GM18870 (cell line): ENCODE results near the gene TMOD1.

ENCODE experiments used
- ATAC-seq: cut with Tn5 transposase; IDR thresholded peaks from one replicate; pipeline ENCODE4 v1.9.1; 2021; ENCODE audit warnings: moderate library complexity; ENCODE audit not compliant: unreplicated experiment

TMOD1 gene

DNA sequence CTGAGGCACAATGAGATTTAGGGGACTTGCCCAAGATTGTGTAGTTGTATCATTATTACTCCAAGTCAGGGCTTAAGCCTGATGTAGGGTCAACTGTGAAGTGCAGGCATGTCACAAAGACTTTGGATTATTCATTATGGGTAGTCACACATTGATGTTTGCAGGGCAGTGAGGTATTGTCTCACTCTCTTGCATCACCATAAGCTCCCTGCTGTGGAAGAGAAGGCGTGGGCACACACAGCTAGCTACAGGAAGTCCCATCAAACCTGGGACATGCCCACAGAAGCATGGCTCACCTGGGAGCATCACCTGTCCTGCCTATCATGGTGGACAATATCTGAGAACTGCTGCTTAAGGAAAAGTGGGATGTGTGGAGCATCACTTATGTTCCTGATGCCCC, 42.1 kb downstream of the TMOD1 start:
- ATAC-seq: no peak

GRCh38 chr9:97545486-97545885, 44.0 kb downstream of the TMOD1 start:
- ATAC-seq: no peak

GRCh38 chr9:97547098-97547829, 45.8 kb downstream of the TMOD1 start:
- no peak for ATAC-seq

GRCh38 chr9:97548379-97548778, 46.9 kb downstream of the TMOD1 start:
- no peak for ATAC-seq

GRCh38 chr9:97548819-97549540, 47.5 kb downstream of the TMOD1 start:
- no peak for ATAC-seq

GRCh38 chr9:97550386-97550785, 48.9 kb downstream of the TMOD1 start:
- ATAC-seq: no peak

DNA sequence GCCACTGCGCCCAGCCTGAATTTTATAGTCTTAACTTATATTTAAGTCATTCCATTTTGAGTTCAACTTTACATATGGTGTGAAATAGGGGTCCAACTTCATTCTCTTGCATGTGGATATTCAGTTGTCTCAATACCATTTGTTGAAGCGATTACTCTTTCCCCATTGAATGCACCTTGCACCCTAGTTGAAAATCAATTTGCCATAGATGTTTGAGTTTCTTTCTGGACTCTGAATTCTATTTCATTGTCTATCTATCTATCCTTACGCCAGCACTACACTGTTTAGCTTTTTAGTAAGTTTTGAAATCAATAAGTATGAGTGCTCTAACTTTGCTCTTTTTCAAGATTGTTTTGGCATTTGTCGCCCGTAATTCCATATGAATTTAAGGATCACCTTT, 49.8 kb downstream of the TMOD1 start:
- ATAC-seq: no peak

DNA sequence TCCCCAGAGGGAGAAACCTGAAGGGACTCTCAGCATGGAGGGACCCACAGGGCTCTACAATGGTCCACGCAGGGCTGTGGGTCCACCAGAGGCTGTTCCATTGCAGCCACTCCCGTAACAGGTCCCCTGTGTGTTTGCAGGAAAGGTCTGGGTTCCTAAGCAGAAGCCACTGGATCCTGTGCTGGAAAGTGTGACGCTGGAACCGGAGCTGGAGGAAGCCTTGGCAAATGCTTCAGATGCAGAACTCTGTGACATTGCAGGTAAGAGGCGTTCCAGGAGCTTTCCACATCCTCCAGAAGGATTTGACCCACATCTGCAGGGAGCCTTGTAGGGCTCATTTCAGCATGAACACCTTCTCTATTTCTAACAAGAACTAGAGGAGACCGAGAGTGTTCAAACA, 51.7 kb downstream of the TMOD1 start:
- ATAC-seq: no peak

- no peak for ATAC-seq
Observed at GRCh38 chr9:97553841-97554240, 52.4 kb downstream of the TMOD1 start.

DNA sequence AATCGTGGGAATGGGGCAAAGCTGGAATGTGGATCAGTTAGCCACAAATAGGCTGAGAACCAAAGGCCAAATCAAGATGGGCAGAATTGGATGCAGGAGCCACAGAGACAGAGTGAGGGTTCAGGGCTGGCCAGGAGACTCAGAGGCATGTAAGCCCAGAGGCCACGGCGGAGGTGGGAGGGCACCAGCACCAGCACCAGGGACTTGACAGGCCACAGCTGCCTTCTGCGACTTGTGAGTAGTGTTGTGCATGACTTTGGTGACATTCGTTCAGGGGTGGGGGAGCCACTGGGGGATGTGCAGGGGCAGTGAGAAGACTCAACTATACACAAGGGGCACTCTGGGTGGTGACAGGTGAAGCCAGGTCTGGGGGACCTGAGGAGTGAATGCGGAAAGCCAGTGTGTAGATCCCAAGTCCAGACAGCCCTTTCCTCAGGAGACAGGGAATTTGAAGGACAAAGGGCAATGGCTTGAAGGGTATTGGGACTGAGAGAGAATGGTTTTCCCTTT, 53.2 kb downstream of the TMOD1 start:
- ATAC-seq: no peak

- ATAC-seq: no peak
Observed at GRCh38 chr9:97555164-97555563, 53.7 kb downstream of the TMOD1 start.

GRCh38 chr9:97556036-97556720, 54.7 kb downstream of the TMOD1 start:
- no peak for ATAC-seq

DNA sequence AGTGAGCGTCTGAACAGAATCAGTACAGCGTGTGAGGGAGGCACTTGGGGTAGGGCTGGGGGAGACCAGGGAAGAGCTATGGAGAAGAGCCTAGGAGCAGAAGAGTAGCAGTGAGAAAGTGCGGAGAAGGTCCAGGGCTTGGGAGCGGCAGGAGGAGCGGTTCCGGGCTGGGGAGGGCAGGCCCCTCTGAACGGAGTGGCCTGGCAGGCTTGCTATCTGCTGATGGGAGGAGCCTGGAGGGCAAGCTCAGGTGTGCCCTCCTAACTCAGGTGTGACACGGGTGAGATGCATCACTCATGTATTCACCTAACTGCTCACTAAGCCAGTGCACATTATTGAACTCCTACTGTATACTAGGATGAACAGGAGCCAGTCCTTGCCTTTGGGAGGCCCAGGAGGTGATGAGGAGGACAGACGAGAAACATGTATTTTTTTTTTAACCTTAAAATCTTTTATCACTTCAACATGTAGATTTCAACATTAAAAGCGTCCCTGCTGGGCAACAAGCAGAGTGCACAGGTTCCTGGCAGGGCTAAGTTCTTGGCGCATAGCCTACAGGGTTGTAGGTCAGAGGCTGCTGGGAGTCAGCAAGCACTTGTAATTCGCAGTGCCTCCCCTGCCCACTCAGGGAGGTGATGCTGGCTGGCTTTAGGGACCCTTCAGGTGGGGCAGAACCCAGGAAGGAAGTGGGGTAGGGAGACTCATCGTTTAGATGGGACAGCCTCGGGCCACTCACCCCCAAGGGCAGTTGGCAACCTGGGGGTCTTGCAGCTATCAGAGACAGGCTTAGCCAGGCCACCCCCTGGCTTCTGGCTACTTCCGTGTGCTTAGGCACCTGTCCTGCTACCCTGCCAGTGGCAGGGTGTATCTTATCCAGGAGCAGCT, 55.5 kb downstream of the TMOD1 start:
- no peak for ATAC-seq

DNA sequence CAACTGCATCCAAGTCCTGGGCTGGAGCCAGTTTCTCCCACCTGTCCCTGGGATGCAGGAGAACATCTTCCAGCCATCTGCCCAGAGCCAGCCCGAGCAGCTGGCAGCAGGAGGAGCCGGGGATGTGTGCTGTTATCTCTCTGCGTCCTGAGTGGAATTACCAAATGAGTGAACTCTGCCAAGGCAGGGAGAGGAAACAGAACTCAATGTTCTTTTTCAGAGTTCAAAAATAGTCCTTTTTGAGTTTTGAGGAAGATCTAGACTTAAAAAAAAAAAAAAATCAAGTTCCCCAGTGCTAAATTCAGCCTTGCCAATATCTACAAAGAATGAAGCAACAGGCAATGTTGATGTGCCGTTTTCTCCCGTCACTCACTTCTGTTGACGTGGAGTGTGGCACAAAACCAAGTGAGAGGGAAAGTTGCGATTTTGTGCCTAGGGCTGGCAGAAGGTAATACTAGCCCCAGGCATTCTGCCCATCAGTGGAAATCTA, 56.2 kb downstream of the TMOD1 start:
- ATAC-seq: no peak

- peak; percentile 20 for ATAC-seq
Observed at GRCh38 chr9:97558701-97559101, 57.2 kb downstream of the TMOD1 start.

DNA sequence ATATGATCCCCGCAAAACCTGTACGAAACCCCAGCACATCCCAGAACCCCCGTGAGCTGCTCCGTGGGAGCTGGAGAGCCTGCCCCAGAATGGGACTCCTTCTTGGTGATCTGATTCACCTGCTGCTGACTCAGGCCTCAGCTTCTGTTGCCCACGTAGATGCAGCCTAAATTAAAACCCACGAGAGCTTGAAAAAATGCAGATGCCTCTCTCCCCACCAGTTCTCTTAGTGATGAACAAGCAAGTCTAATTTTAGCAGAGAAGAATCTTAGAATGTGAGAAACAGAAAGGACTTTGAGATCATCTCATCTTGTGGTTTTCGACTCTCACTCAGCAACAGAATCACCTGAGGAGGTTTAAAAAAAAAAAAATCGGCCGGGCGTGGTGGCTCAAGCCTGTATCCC, 57.6 kb downstream of the TMOD1 start:
- ATAC-seq: peak; percentile 63

DNA sequence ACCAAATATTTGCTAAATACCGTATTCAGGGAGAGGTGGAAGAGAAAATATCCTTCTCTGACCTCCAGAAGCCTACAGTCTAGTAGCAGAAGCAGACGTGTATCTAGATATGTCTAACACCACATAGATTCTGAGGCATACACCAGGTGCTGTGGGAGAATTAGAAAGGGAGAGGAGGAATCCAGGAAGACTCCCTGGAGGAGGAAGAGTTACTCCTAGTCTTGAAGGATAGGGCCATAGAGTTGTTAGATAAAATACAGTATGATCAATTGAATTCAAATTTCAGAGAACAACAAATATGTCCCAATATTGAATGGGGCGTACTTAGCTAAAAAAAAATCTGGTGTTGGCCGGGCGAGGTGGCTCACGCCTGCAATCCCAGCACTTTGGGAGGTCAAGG, 58.7 kb downstream of the TMOD1 start:
- ATAC-seq: no peak

GRCh38 chr9:97560851-97561250, 59.4 kb downstream of the TMOD1 start:
- ATAC-seq: no peak

DNA sequence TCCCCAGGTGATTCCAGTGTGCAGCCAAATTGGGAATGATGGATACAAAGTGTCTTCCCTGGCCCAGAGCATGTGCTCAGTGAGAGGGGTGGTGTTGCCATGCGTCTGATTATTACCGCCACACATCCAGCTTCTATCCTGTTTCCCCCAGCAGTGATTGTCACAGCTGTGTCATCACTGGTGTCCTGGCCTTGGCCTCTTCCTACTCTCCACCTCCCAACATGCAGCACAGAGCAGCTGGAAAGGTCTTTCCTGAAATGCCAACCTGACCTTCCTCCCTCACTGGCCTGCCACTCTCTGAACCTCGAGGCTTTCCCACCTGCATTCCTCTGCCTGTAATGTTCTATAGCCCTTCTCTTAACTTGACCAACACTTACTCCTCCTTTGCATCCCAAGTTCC, 60.0 kb downstream of the TMOD1 start:
- no peak for ATAC-seq

GRCh38 chr9:97562542-97562941, 61.1 kb downstream of the TMOD1 start:
- ATAC-seq: no peak
